ENCODE data around the gene PLXNA2.

PLXNA2 gene

GRCh38 chr1:208069908-208070307 is 174.3 kb downstream of the PLXNA2 start:
- DNase-seq (ENCODE audit: low spot score): no peak

GRCh38 chr1:208069317-208069716 is 174.9 kb downstream of the PLXNA2 start:
- peak; percentile 18 for DNase-seq (ENCODE audit: low spot score)

GRCh38 chr1:208068908-208069307 is 175.3 kb downstream of the PLXNA2 start:
- DNase-seq (ENCODE audit: low spot score): no peak

- DNase-seq (ENCODE audit: low spot score): no peak
These were observed 175.8 kb downstream of the PLXNA2 start for GRCh38 chr1:208068407-208068806.

- no peak for DNase-seq (ENCODE audit: low spot score)
These were observed 177.6 kb downstream of the PLXNA2 start for GRCh38 chr1:208066583-208066982.

GRCh38 chr1:208065862-208066261 is 178.3 kb downstream of the PLXNA2 start:
- no peak for DNase-seq (ENCODE audit: low spot score)

GRCh38 chr1:208061632-208062031 is 182.6 kb downstream of the PLXNA2 start:
- DNase-seq (ENCODE audit: low spot score): no peak

GRCh38 chr1:208061118-208061517 is 183.1 kb downstream of the PLXNA2 start:
- DNase-seq (ENCODE audit: low spot score): no peak

GRCh38 chr1:208060215-208060869 is 183.8 kb downstream of the PLXNA2 start:
- no peak for DNase-seq (ENCODE audit: low spot score)

GRCh38 chr1:208059409-208060001 is 184.7 kb downstream of the PLXNA2 start:
- DNase-seq (ENCODE audit: low spot score): peak; percentile 88

- DNase-seq (ENCODE audit: low spot score): no peak
These were observed 185.4 kb downstream of the PLXNA2 start for GRCh38 chr1:208058756-208059155.

- DNase-seq (ENCODE audit: low spot score): peak; percentile 29
These were observed 185.9 kb downstream of the PLXNA2 start for GRCh38 chr1:208058267-208058666.

- DNase-seq (ENCODE audit: low spot score): no peak
These were observed 187.1 kb downstream of the PLXNA2 start for GRCh38 chr1:208057056-208057455.

GRCh38 chr1:208055535-208055934 is 188.6 kb downstream of the PLXNA2 start:
- no peak for DNase-seq (ENCODE audit: low spot score)

- no peak for DNase-seq (ENCODE audit: low spot score)
These were observed 189.2 kb downstream of the PLXNA2 start for GRCh38 chr1:208054911-208055379.

- no peak for DNase-seq (ENCODE audit: low spot score)
These were observed 189.7 kb downstream of the PLXNA2 start for GRCh38 chr1:208054485-208054884.

GRCh38 chr1:208053661-208054060 is 190.5 kb downstream of the PLXNA2 start:
- no peak for DNase-seq (ENCODE audit: low spot score)

- no peak for DNase-seq (ENCODE audit: low spot score)
These were observed 191.2 kb downstream of the PLXNA2 start for GRCh38 chr1:208052926-208053407.

GRCh38 chr1:208052135-208052534 is 192.0 kb downstream of the PLXNA2 start:
- no peak for DNase-seq (ENCODE audit: low spot score)

GRCh38 chr1:208051651-208052050 is 192.5 kb downstream of the PLXNA2 start:
- DNase-seq (ENCODE audit: low spot score): no peak

GRCh38 chr1:208048904-208049303 is 195.3 kb downstream of the PLXNA2 start:
- DNase-seq (ENCODE audit: low spot score): no peak

- DNase-seq (ENCODE audit: low spot score): no peak
These were observed 196.2 kb downstream of the PLXNA2 start for GRCh38 chr1:208047975-208048374.

GRCh38 chr1:208047476-208047934 is 196.7 kb downstream of the PLXNA2 start:
- no peak for DNase-seq (ENCODE audit: low spot score)

All from SK-N-DZ (cell line).